Hematopoietic multipotent progenitor cell treated with erythropoietin and hydrocortisone succinate and interleukin-3 and kit ligand, for 8 days (in vitro differentiated cells): ENCODE data around the gene RANBP6.

Source experiments
- DNase-seq: peaks from one replicate; pipeline ENCODE4 v3.0.0-alpha.2; 2015

RANBP6 gene

GRCh38 chr9:6007058-6007769, 8.2 kb downstream of the RANBP6 start:
- peak; percentile 93 for DNase-seq

- no peak for DNase-seq
These were observed 8.7 kb downstream of the RANBP6 start for GRCh38 chr9:6006749-6007057.

GRCh38 chr9:6000955-6001354, 14.5 kb downstream of the RANBP6 start:
- no peak for DNase-seq

GRCh38 chr9:5999443-6000101, 15.9 kb downstream of the RANBP6 start:
- no peak for DNase-seq

- DNase-seq, result no peak
These were observed 20.9 kb downstream of the RANBP6 start for GRCh38 chr9:5994493-5994892.

GRCh38 chr9:5988265-5988664, 27.2 kb downstream of the RANBP6 start:
- no peak for DNase-seq

GRCh38 chr9:5983042-5983441, 32.4 kb downstream of the RANBP6 start:
- DNase-seq, result no peak

- no peak for DNase-seq
These were observed 33.1 kb downstream of the RANBP6 start for GRCh38 chr9:5982317-5982716.

GRCh38 chr9:5978523-5978922, 36.9 kb downstream of the RANBP6 start:
- no peak for DNase-seq

GRCh38 chr9:5976674-5977397, 38.6 kb downstream of the RANBP6 start:
- DNase-seq, result peak; percentile 38

GRCh38 chr9:5971740-5972139, 43.7 kb downstream of the RANBP6 start:
- DNase-seq, result no peak
